Ovary (tissue), 3 donors: ENCODE measurements around the gene PREB.

ENCODE experiments used
- CTCF ChIP-seq, 3 donors: fragments of 450-650 bp in 2 of 3; fragments of 200-600 bp in 1 of 3; IDR thresholded peaks; one replicate each; pipeline versions ENCODE4 v1.5.1 to v1.8.0; 2016 to 2022; ENCODE audit warnings: antibody characterized with exemption in 3 of 3, mild to moderate bottlenecking in 1 of 3
- POLR2A ChIP-seq: fragments of 450-650 bp; IDR thresholded peaks from one replicate; pipeline ENCODE4 v1.6.1; 2017; ENCODE audit warnings: antibody characterized with exemption, mild to moderate bottlenecking, moderate library complexity
- donor health status: DM: no; HTN: no; CAD: no.

GRCh38 chr2:27086724-27087593 is 47.5 kb downstream of the PREB start, which contains the start of gene KHK:
- TF ChIP-seq CTCF (IDR thresholded peaks at IDR 0.05) (no peak), POLR2A (no peak)
